Skin of body (tissue), 1 donor: ENCODE data around the gene PSMG3. TPM values are rescaled to one million over a fixed set of nuclear protein-coding genes. Genes with fewer than 3 reads are reported as not detected.

Experiments used
- total RNA-seq: library from RNA; depleted of rRNA; stranded (reverse); fragments of >200 nt; gene quantifications from one replicate; pipeline ENCODE4 v1.2.3, GENCODE V29; 2014

PSMG3 gene
- total RNA-seq, 1 donor from 2014 or later, result 12.6 TPM

Other genes with a start within 250 kb of the PSMG3 start
- gene MICALL2, start 110.6 kb downstream of the PSMG3 start, total RNA-seq, result 5.7 TPM
- 21.1 TPM for gene INTS1, start 65.6 kb downstream of the PSMG3 start, total RNA-seq
- gene MAFK, start 39.3 kb downstream of the PSMG3 start, total RNA-seq, result 13.5 TPM
- 7.7 TPM for gene TMEM184A, start 13.8 kb downstream of the PSMG3 start, total RNA-seq
- gene ELFN1, start 100.2 kb upstream of the PSMG3 start, total RNA-seq, result 3.1 TPM